ENCODE results near the gene MCC.

The MCC gene

GRCh38 chr5:113302120-113302519 is 186.1 kb downstream of the MCC start:
- no peak for DNase-seq

- no peak for DNase-seq
Measured at GRCh38 chr5:113299591-113299990, 188.7 kb downstream of the MCC start.

GRCh38 chr5:113296676-113297075 is 191.6 kb downstream of the MCC start:
- DNase-seq, result no peak

GRCh38 chr5:113295111-113295539 is 193.1 kb downstream of the MCC start:
- no peak for DNase-seq

GRCh38 chr5:113294311-113295110 is 193.7 kb downstream of the MCC start:
- DNase-seq, result peak; percentile 81

- DNase-seq, result peak; percentile 43
Measured at GRCh38 chr5:113293975-113294310, 194.3 kb downstream of the MCC start.

GRCh38 chr5:113293068-113293974 is 194.9 kb downstream of the MCC start:
- DNase-seq, result no peak

- DNase-seq, result no peak
Measured at GRCh38 chr5:113292462-113292861, 195.8 kb downstream of the MCC start.

- no peak for DNase-seq
Measured at GRCh38 chr5:113283558-113283957, 204.7 kb downstream of the MCC start.

- DNase-seq, result no peak
Measured at GRCh38 chr5:113282472-113282871, 205.8 kb downstream of the MCC start.

- DNase-seq, result peak; percentile 9
Measured at GRCh38 chr5:113281194-113281593, 207.1 kb downstream of the MCC start.

- DNase-seq, result no peak
Measured at GRCh38 chr5:113280541-113280940, 207.7 kb downstream of the MCC start.

GRCh38 chr5:113278976-113279375 is 209.3 kb downstream of the MCC start:
- DNase-seq, result peak; percentile 43

- no peak for DNase-seq
Measured at GRCh38 chr5:113276493-113276892, 211.8 kb downstream of the MCC start.

GRCh38 chr5:113276001-113276400 is 212.3 kb downstream of the MCC start:
- DNase-seq, result no peak

- DNase-seq, result no peak
Measured at GRCh38 chr5:113274836-113275414, 213.3 kb downstream of the MCC start.

- peak; percentile 8 for DNase-seq
Measured at GRCh38 chr5:113273948-113274347, 214.3 kb downstream of the MCC start.

- no peak for DNase-seq
Measured at GRCh38 chr5:113271745-113272454, 216.4 kb downstream of the MCC start.

- DNase-seq, result no peak
Measured at GRCh38 chr5:113271015-113271414, 217.2 kb downstream of the MCC start.

- no peak for DNase-seq
Measured at GRCh38 chr5:113270086-113270485, 218.2 kb downstream of the MCC start.

GRCh38 chr5:113269023-113269997 is 218.9 kb downstream of the MCC start:
- DNase-seq, result no peak

GRCh38 chr5:113268232-113268631 is 220.0 kb downstream of the MCC start:
- no peak for DNase-seq

All from activated CD4-positive, alpha-beta T cell treated with anti-CD3 and anti-CD28 coated beads, Interleukin-10, Interleukin-2, amounts not matched to agents 100 ng/mL and 50 ng/mL, durations not matched to agents 16 hours and 8 hours (primary cell).